ENCODE data around the gene NCOA3. TPM values are rescaled to one million over a fixed set of nuclear protein-coding genes. Genes with fewer than 3 reads are reported as not detected.

Gene NCOA3
- total and polyA plus RNA-seq, 8 donors: 34.5 to 41.5 (median 38.2) TPM

DNA sequence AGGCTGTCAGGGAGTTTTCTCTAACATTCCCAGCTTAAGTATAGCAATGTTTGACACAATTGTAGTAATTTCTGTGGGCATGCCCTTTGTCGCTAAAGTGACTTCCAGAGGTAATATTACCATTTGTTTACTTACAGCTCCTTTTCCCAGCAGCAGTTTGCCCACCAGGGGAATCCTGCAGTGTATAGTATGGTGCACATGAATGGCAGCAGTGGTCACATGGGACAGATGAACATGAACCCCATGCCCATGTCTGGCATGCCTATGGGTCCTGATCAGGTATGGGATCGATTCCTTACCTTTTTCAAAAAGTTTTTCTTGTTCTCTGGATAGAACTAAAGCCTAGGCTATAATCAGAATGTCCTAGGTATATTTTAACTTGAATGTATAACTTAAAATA, 151.1 kb downstream of the NCOA3 start:
- DNase-seq: no peak
- H3K4me3 ChIP-seq: no peak overlapping the region
- H3K9me3 ChIP-seq: no peaks in the 10 kb centered on the region
- no peak overlapping the region for H3K27ac ChIP-seq
- H3K4me1 ChIP-seq: no peaks in the 10 kb centered on the region
- peaks cover 0 to 88% of the 10 kb centered on the region in 2 donors for H3K36me3 ChIP-seq
- no peak for TF ChIP-seq CTCF (IDR thresholded peaks at IDR 0.05)
- intact Hi-C loops (cut with DNase I): no loop called here
- ATAC-seq: no peak
- H3K27me3 ChIP-seq: no peaks in the 10 kb centered on the region

DNA sequence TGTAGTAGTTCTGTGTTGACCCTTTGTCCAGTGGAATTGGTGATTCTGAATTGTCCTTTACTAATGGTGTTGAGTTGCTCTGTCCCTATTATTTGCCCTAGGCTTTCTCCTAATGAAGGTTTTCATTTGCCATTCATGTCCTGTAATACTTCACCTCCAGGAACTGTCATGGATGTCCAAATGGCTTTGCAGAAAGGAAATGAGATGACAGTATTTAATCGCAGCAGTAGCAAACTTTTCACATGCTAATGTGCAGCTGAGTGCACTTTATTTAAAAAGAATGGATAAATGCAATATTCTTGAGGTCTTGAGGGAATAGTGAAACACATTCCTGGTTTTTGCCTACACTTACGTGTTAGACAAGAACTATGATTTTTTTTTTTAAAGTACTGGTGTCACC, 152.2 kb downstream of the NCOA3 start:
- intact Hi-C loops (cut with DNase I): no loop called here
- H3K4me1 ChIP-seq: no peaks in the 10 kb centered on the region
- no peak for TF ChIP-seq CTCF (IDR thresholded peaks at IDR 0.05)
- H3K27ac ChIP-seq: no peak overlapping the region
- DNase-seq (no peak), ATAC-seq (no peak)
- no peaks in the 10 kb centered on the region for H3K9me3 ChIP-seq
- H3K36me3 ChIP-seq: peaks cover 0 to 87% of the 10 kb centered on the region in 2 donors
- H3K4me3 ChIP-seq: no peak overlapping the region
- H3K27me3 ChIP-seq: no peaks in the 10 kb centered on the region

GRCh38 chr20:47654370-47654769, 152.7 kb downstream of the NCOA3 start:
- Histone ChIP-seq H3K27me3 (no peaks in the 10 kb centered on the region), H3K4me1 (no peaks in the 10 kb centered on the region), H3K27ac (no peak overlapping the region), H3K4me3 (no peak overlapping the region), H3K36me3 (peaks cover 0 to 87% of the 10 kb centered on the region in 2 donors), H3K9me3 (no peaks in the 10 kb centered on the region)
- TF ChIP-seq CTCF (IDR thresholded peaks at IDR 0.05): no peak
- intact Hi-C loops (cut with DNase I): no loop called here
- DNase-seq (no peak), ATAC-seq (no peak)

- Histone ChIP-seq H3K36me3 (peaks cover 0 to 75% of the 10 kb centered on the region in 2 donors), H3K27me3 (no peaks in the 10 kb centered on the region), H3K4me1 (no peaks in the 10 kb centered on the region), H3K27ac (no peak overlapping the region), H3K9me3 (no peaks in the 10 kb centered on the region), H3K4me3 (no peak overlapping the region)
- no peak for ATAC-seq
- no peak for TF ChIP-seq CTCF (IDR thresholded peaks at IDR 0.05)
- intact Hi-C loops (cut with DNase I): no loop called here
- no peak for DNase-seq
Observed at GRCh38 chr20:47655635-47656034, 153.9 kb downstream of the NCOA3 start.

DNA sequence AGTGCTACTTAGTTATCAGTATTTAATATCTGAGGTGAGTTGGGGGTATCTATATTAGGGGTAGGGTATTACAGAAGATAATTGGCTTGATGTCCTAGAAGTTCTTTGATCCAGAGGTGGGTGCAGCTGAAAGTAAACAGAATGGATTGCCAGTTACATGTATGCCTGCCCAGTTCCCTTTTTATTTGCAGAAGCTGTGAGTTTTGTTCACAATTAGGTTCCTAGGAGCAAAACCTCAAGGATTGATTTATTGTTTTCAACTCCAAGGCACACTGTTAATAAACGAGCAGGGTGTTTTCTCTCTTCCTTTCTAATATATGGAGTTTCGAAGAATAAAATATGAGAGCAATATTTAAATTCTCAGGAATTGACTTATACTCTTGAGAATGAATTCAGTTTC, 154.6 kb downstream of the NCOA3 start:
- peaks cover 0 to 75% of the 10 kb centered on the region in 2 donors for H3K36me3 ChIP-seq
- no peak for DNase-seq

More for the DNA sequence above, 154.6 kb downstream of the NCOA3 start:
- no peak overlapping the region for H3K27ac ChIP-seq
- no peak for ATAC-seq
- no peaks in the 10 kb centered on the region for H3K27me3 ChIP-seq
- H3K4me3 ChIP-seq: no peak overlapping the region
- H3K4me1 ChIP-seq: no peaks in the 10 kb centered on the region
- intact Hi-C loops (cut with DNase I): no loop called here
- no peak for TF ChIP-seq CTCF (IDR thresholded peaks at IDR 0.05)
- no peaks in the 10 kb centered on the region for H3K9me3 ChIP-seq
